Psoas muscle (tissue), 8 donors: Measurements from ENCODE around the gene DAB2IP. TPM values are rescaled to one million over a fixed set of nuclear protein-coding genes. Genes with fewer than 3 reads are reported as not detected.
A peak's percentile ranks its signal among the peaks of the same experiment; 100 is the strongest.
"Not testable (repeated sequence)": the region's sequence is repeated elsewhere in the genome, so short reads cannot be mapped to it uniquely, and the experiment has no call there.

Experiments used
- ATAC-seq, 4 donors: fragments of 200-7000 bp; cut with Tn5 transposase; one replicate each; pipeline ENCODE4 v1.9.1; 2020; ENCODE audit warnings: moderate library complexity in 3 of 4, mild to moderate bottlenecking in 2 of 4
- DNase-seq, 2 donors: peaks; one replicate each; pipeline ENCODE4 v3.0.0-alpha.2; 2020
- H3K27ac ChIP-seq: fragments of 200-600 bp; one replicate; pipeline ENCODE4 v1.8.0; 2022
- H3K27me3 ChIP-seq, 3 donors: fragments of 200-600 bp in 1 of 3; one replicate each; pipeline versions ENCODE4 v1.6.1 to v1.8.0; 2013 to 2022; ENCODE audit warnings: low read length in 2 of 3, mild to moderate bottlenecking in 2 of 3, moderate library complexity in 1 of 3; ENCODE audit not compliant: insufficient read depth in 3 of 3
- H3K36me3 ChIP-seq, 2 donors: fragments of 200-600 bp in 1 of 2; one replicate each; pipeline versions ENCODE4 v1.6.1 to v1.8.0; 2013 to 2022; ENCODE audit warnings: low read depth in 1 of 2, mild to moderate bottlenecking in 1 of 2, moderate library complexity in 1 of 2; ENCODE audit not compliant: insufficient read depth in 1 of 2
- H3K4me1 ChIP-seq: fragments of 200-600 bp; one replicate; pipeline ENCODE4 v1.8.0; 2022
- H3K4me3 ChIP-seq: fragments of 200-600 bp; one replicate; pipeline ENCODE4 v1.8.0; 2022; ENCODE audit warnings: mild to moderate bottlenecking
- H3K9me3 ChIP-seq: fragments of 200-600 bp; one replicate; pipeline ENCODE4 v1.8.0; 2022
- CTCF ChIP-seq: fragments of 200-600 bp; IDR thresholded peaks from one replicate; pipeline ENCODE4 v1.8.0; 2022; ENCODE audit warnings: antibody characterized with exemption
- WGBS, 3 donors: extraction: QIAGEN DNeasy Blood & Tissue Kit; methylation state at CpG; one replicate each; pipeline versions ENCODE4 v1.1.6 to v1.1.7; 2013; 5-methylcytosine and 5-hydroxymethylcytosine counted together
- intact Hi-C, 2 donors: fragments of 100-400 bp; cut with DNase I; formaldehyde crosslinking; loops; one replicate each; pipeline versions ENCODE4 v1.11.0 to v1.14.2; 2022
- polyA plus RNA-seq, 3 donors: library from polyadenylated mRNA; stranded (reverse); fragments of 200-250 nt; gene quantifications; one replicate each; pipeline ENCODE4 v1.2.3, GENCODE V29; 2013
- total RNA-seq, 4 donors: library from RNA; stranded (reverse); fragmentation: NEBNext Ultra II Directional in 2 of 4; extraction: Animal tissue kit (Norgen Biotek cat#: 25700) in 2 of 4; gene quantifications; one replicate each; pipeline versions ENCODE4 v1.2.1 to v1.2.4, GENCODE V29; 2021 to 2023
- donor health status: healthy with polysubstance abuse.
- donor health status: DM: no; HTN: no; CAD: no; lungs with moderate emphysema.
- donor health status: Bipolar disorder and iron deficiency.
- donor health status: healthy.
- donor health status: DM: yes; HTN: yes; CAD: no.
- donor health status: DM: no; HTN: no; CAD: no.
- donor health status: DM: no; HTN: no; CAD: no.
- donor health status: DM: yes; HTN: yes; CAD: no.

Gene DAB2IP
- total and polyA plus RNA-seq, 7 donors: 14.1 to 66.2 (median 33.4) TPM

- Histone ChIP-seq H3K27ac (peak overlapping the region; percentile 91), H3K9me3 (no peaks in the 10 kb centered on the region), H3K4me3 (peak overlapping the region; percentile 10), H3K4me1 (peaks cover 83% of the 10 kb centered on the region), H3K27me3 (no peaks in the 10 kb centered on the region), H3K36me3 (no peaks in the 10 kb centered on the region)
- no peak for TF ChIP-seq CTCF
- DNase-seq (peak in 1 of 2 donors; percentile 75), ATAC-seq (peak; percentile 41 to 62 (median 59))
- intact Hi-C loops: no loop called here
- WGBS, 3 donors: 8 to 10% (median 10%) methylated on average over 9 of the region's 9 CpGs
Observed at GRCh38 chr9:121612511-121612998, 38.9 kb upstream of the DAB2IP start.

- intact Hi-C loops: no loop called here
- peaks cover 78% of the 10 kb centered on the region for H3K4me1 ChIP-seq
- H3K4me3 ChIP-seq: peak overlapping the region; percentile 24
- H3K27ac ChIP-seq: peak overlapping the region; percentile 91
- H3K36me3 ChIP-seq: no peaks in the 10 kb centered on the region
- no peak for TF ChIP-seq CTCF
- ATAC-seq (peak; percentile 80 to 85 (median 82)), DNase-seq (no peak)
- WGBS, 3 donors: 10 to 22% (median 12%) methylated on average over 11 of the region's 11 CpGs
- H3K27me3 ChIP-seq: no peaks in the 10 kb centered on the region
- no peaks in the 10 kb centered on the region for H3K9me3 ChIP-seq
Observed at GRCh38 chr9:121613009-121613752, 38.3 kb upstream of the DAB2IP start.

- no peak for DNase-seq
- Histone ChIP-seq H3K27ac (peak overlapping the region; percentile 86), H3K9me3 (no peaks in the 10 kb centered on the region), H3K4me3 (no peak overlapping the region), H3K27me3 (no peaks in the 10 kb centered on the region), H3K36me3 (no peaks in the 10 kb centered on the region), H3K4me1 (peaks cover 67% of the 10 kb centered on the region)
- no peak for TF ChIP-seq CTCF
- no peak for ATAC-seq
- 74 to 79% (median 75%) methylated on average over 14 of the region's 14 CpGs for WGBS, 3 donors
- intact Hi-C loops: no loop called here
Observed at GRCh38 chr9:121616123-121616755, 35.2 kb upstream of the DAB2IP start.

GRCh38 chr9:121618504-121618903, 32.9 kb upstream of the DAB2IP start:
- no peak for ATAC-seq
- H3K27me3 ChIP-seq: no peaks in the 10 kb centered on the region
- TF ChIP-seq CTCF: no peak
- peaks cover 63% of the 10 kb centered on the region for H3K4me1 ChIP-seq
- no peaks in the 10 kb centered on the region for H3K36me3 ChIP-seq
- DNase-seq: no peak
- no peaks in the 10 kb centered on the region for H3K9me3 ChIP-seq
- peak overlapping the region; percentile 86 for H3K27ac ChIP-seq
- intact Hi-C loops: no loop called here
- WGBS, 3 donors: 81 to 91% (median 87%) methylated on average over 9 of the region's 9 CpGs
- no peak overlapping the region for H3K4me3 ChIP-seq

- DNase-seq, H3K9me3 ChIP-seq, H3K36me3 ChIP-seq, intact Hi-C loops, H3K27me3 ChIP-seq, H3K4me3 ChIP-seq: not testable (repeated sequence)
- peaks cover 59% of the 10 kb centered on the region for H3K4me1 ChIP-seq
- 60 to 66% (median 64%) methylated on average over 7 of the region's 7 CpGs for WGBS, 3 donors
- peak overlapping the region; percentile 86 for H3K27ac ChIP-seq
- peak in 2 of 4 donors; percentile 9 to 15 for ATAC-seq
Observed at GRCh38 chr9:121618910-121619309, 32.5 kb upstream of the DAB2IP start.
